GM18505 (cell line): ENCODE results near the gene SLC30A7.
"Not testable (repeated sequence)": the region's sequence is repeated elsewhere in the genome, so short reads cannot be mapped to it uniquely, and the experiment has no call there.

Experiments
- ATAC-seq: cut with Tn5 transposase; IDR thresholded peaks from one replicate; pipeline ENCODE4 v1.9.1; 2021; ENCODE audit not compliant: unreplicated experiment
- POLR2A ChIP-seq: IDR thresholded peaks from 4 replicates; pipeline ENCODE4 v1.6.1; 2011; ENCODE audit warnings: borderline replicate concordance; ENCODE audit not compliant: insufficient read depth, insufficient read length; ENCODE audit errors: extremely low read depth

SLC30A7 gene

GRCh38 chr1:100874433-100874832 lies 21.5 kb upstream of the SLC30A7 start:
- ATAC-seq: no peak
- TF ChIP-seq POLR2A: no peak

DNA sequence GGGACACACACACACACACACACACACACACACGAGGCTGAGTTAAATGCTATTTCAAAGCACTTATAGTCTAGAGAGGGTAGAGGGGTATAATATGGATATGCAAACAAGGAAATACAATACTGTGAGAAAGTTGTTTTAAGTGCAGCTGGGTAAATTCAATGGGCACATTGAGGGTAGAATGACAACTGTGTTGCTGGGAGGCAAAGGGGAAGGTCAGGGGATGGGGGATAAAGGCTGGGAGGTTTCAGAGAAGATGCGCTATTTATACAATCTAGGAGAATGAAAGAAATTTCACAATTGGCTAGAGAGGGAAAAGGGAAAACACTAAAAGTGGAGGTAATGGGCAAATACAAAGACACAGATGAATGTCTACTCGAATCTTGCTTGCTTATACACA lies 20.7 kb upstream of the SLC30A7 start:
- no peak for TF ChIP-seq POLR2A
- no peak for ATAC-seq

- no peak for TF ChIP-seq POLR2A
- ATAC-seq: no peak
Observed at GRCh38 chr1:100876291-100876690, 19.6 kb upstream of the SLC30A7 start.

GRCh38 chr1:100879422-100879821 lies 16.5 kb upstream of the SLC30A7 start:
- no peak for ATAC-seq
- TF ChIP-seq POLR2A: no peak

DNA sequence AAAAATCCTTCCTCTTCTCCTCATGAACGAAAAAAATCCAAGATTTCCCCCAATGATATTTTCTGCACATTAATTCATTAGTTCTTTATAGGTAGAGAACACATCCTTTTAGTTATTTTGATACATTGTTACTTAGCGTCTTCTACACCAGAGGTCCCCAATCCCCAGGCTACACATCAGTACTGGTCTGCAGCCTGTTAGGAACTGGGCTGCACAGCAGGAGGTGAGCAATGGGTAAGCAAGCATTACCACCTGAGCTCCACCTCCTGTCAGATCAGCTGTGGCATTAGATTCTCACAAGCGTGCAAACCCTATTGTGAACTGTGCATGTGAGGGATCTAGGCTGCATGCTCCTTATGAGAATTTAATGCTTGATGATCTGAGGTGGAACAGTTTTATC lies 14.2 kb upstream of the SLC30A7 start:
- no peak for ATAC-seq
- no peak for TF ChIP-seq POLR2A

DNA sequence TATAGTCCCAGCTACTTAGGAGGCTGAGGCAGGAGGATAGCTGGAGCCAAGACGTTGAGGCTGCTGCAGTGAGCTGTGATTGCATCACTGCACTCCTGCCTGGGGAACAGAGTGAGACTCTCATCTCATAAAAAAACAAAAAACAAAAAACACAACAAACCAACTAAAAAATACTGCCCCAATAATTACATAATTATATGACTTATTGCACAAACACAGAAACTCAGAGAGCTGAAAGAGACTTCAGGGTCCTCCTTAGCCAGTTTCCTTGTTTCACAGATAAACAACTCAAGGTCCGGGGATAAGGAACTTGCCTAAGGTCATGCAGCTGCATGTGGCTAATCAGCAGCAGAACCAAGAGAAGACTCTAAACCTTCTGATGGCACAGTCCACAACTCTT lies 13.2 kb upstream of the SLC30A7 start:
- no peak for TF ChIP-seq POLR2A
- ATAC-seq: no peak

- no peak for TF ChIP-seq POLR2A
- ATAC-seq: no peak
Observed at GRCh38 chr1:100883963-100884362, 11.9 kb upstream of the SLC30A7 start.

- not testable (repeated sequence) for ATAC-seq
Observed at GRCh38 chr1:100889007-100889406, 6.9 kb upstream of the SLC30A7 start.

DNA sequence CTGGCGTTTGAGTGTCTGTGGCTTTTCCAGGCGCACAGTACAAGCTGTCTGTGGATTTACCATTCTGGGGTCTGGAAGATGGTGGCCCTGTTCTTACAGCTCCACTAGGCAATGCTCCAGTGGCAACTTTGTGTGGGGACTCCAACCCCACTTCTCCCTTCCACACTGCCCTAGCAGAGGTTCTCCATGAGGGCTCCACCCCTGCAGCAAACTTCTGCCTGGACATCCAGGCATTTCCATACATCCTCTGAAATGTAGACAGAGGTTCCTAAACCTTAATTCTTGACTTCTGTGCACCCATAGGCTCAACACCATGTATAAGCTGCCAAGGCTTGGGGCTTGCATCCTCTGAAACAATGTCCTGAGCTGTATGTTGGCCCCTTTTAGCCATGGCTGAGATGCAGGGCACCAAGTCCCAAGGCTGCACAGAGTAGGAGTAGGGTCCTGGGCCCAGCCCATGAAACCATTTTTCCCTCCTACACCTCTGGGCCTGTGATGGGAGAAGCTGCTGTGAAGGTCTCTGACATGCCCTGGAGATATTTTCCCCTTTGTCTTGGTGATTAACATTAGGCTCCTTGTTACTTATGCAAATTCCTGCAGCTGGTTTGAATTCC lies 5.9 kb upstream of the SLC30A7 start:
- not testable (repeated sequence) for ATAC-seq

GRCh38 chr1:100891380-100891779 lies 4.5 kb upstream of the SLC30A7 start:
- ATAC-seq: no peak
- no peak for TF ChIP-seq POLR2A

- no peak for ATAC-seq
- TF ChIP-seq POLR2A: no peak
Observed at GRCh38 chr1:100892554-100892953, 3.3 kb upstream of the SLC30A7 start.

GRCh38 chr1:100893718-100894117 lies 2.2 kb upstream of the SLC30A7 start:
- no peak for ATAC-seq
- no peak for TF ChIP-seq POLR2A

DNA sequence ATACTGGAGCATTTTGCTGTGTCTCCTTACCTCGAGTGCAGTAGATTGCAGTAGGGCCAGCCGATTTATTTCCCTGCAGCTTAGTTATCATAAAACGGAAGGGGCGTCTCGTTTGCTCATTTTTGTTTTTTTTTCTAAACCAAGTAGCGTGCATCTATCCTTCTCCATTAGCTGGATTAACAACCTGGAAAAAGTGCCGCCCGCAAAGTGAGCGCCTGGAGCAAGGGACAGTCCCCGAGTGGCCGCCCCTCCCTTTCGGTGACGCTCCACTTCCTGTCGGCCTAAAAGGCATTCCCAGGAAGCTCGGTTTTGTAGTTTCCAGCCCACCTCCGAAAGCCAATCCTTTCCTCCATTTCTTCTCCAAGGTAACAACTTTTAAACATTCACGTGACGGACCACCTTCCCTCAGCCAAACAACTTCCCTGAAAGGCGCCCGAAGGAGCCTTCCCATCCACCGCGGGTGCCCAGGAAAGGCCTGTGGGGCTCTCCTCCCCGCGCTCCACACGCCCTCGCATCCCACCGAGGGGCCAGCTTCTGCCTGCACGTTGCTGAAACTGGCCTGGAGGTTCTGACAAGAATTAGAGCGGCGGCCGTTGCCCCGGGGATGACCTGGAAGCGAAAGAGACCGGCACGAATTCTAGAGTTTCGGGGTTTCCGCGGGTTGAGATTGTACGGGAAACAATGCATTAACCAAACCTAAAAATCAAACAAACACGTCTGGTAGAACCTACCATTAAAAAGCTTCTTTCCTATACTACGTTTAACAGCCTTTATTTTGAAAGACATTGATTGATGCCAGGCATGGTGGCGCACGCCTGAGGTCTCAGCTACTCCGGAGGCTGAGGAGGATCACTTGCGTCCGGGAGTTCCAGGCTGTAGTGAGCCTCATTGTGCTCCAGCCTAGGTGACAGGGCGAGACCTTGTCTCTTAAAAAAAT lies 1.0 kb upstream of the SLC30A7 start, which contains the start of gene EXTL2:
Gene EXTL2 (minus strand): TSS at position 240 of the 937 bp plus-strand sequence. CDS start 6,085 bp downstream, outside the sequence.
- ATAC-seq: peak; percentile 45
- TF ChIP-seq POLR2A: peak; percentile 12

- TF ChIP-seq POLR2A: peak; percentile 68
- peak; percentile 31 for ATAC-seq
Observed at GRCh38 chr1:100896481-100896982, 642 bp downstream of the SLC30A7 start.
